Body of pancreas (tissue), 4 donors: ENCODE data around the gene FOXO6.

ENCODE experiments used
- POLR2A ChIP-seq, 3 donors: fragments of 450-650 bp; IDR thresholded peaks; one replicate each; pipeline ENCODE4 v1.6.1; 2016; ENCODE audit warnings: antibody characterized with exemption in 3 of 3, mild to moderate bottlenecking in 2 of 3
- TF ChIP-seq, protein P1 (sequence below), 7 experiments: fragments of 450-650 bp in 4 of 7; fragments of 200-600 bp in 3 of 7; sonication (generic) in 3 of 7; IDR thresholded peaks; one replicate each; pipeline ENCODE4 v1.5.1; 2016 to 2019; ENCODE audit warnings: antibody characterized with exemption in 7 of 7

DNA sequence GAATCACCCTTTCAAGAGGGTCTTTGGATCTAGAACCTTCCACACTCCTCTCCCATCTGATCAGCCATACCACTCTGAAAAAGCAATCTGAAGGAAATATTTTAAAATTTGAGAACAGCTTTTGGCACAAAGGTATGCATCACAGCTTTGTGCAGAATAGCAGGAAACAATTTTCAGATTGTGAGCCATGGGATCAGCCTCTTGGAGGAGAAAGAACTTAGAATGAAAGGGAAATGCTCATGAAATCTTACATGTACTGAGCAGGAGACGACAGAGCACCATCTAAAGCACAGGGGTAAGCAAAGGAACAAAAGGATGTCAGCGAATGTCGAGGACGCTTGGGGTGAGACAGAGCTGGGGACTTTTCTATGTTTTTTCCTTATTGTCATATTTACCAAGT is 68.8 kb downstream of the FOXO6 start:
- TF ChIP-seq POLR2A (IDR thresholded peaks at IDR 0.05): no peak
- TF ChIP-seq, protein P1, sequence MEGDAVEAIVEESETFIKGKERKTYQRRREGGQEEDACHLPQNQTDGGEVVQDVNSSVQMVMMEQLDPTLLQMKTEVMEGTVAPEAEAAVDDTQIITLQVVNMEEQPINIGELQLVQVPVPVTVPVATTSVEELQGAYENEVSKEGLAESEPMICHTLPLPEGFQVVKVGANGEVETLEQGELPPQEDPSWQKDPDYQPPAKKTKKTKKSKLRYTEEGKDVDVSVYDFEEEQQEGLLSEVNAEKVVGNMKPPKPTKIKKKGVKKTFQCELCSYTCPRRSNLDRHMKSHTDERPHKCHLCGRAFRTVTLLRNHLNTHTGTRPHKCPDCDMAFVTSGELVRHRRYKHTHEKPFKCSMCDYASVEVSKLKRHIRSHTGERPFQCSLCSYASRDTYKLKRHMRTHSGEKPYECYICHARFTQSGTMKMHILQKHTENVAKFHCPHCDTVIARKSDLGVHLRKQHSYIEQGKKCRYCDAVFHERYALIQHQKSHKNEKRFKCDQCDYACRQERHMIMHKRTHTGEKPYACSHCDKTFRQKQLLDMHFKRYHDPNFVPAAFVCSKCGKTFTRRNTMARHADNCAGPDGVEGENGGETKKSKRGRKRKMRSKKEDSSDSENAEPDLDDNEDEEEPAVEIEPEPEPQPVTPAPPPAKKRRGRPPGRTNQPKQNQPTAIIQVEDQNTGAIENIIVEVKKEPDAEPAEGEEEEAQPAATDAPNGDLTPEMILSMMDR (IDR thresholded peaks at IDR 0.05): no peak
